ENCODE data around the gene CD55. TPM values are rescaled to one million over a fixed set of nuclear protein-coding genes. Genes with fewer than 3 reads are reported as not detected.

Gene CD55
- total and polyA plus RNA-seq, 2 experiments from 2014 or later, result 16.7 to 18.5 TPM

DNA sequence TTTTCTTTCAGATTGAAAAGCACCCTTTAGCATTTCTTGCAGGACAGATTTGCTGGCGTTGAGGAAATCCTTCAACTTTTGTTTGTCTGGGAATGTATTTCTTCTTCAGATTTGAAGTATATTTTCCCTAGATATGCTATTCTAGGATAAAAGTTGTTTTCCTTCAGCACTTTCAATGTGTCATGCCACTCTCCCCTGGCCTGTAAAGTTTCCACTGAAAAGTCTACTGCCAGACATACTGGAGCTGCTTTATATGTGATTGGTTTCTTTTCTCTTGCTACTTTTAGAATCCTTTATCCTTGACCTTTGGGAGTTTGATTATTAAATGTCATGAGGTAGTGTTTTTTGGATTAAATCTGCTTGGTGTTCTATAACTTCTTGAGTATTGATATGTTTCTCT is 44.2 kb upstream of the CD55 start:
- Histone ChIP-seq H2AFZ (no peak overlapping the region), H4K20me1 (replicated peaks; ENCODE audit: insufficient read depth) (no peaks in the 10 kb centered on the region), H3K4me2 (no peak overlapping the region), H3K27me3 (ENCODE audit: insufficient read depth) (no peaks in the 10 kb centered on the region), H3K9me2 (ENCODE audit: insufficient read depth) (no peaks in the 10 kb centered on the region; the same call in 1 of the 2 replicates), H3F3A (replicated peaks; ENCODE audit: low read depth) (no peaks in the 10 kb centered on the region), H3K36me3 (ENCODE audit: insufficient read depth) (no peaks in the 10 kb centered on the region), H3K27ac (ENCODE audit: low read depth) (no peak overlapping the region), H3K4me1 (ENCODE audit: insufficient read depth) (peaks cover 12% of the 10 kb centered on the region; the same call in 1 of the 2 replicates), H3K4me3 (no peak overlapping the region), H3K79me2 (replicated peaks; ENCODE audit: insufficient read depth) (no peaks in the 10 kb centered on the region)
- DNase-seq (ENCODE audit: low spot score), result no peak
- Mint-ChIP-seq H3K36me3 (ENCODE audit: low read depth) (no peaks in the 10 kb centered on the region; the same call in 2 of the 3 replicates), H3K4me1 (peaks cover 6% of the 10 kb centered on the region; the same call in 2 of the 3 replicates), H3K4me3 (no peak overlapping the region), H3K27me3 (ENCODE audit: insufficient read depth, low read depth, poor library complexity) (no peaks in the 10 kb centered on the region), H3K27ac (peak overlapping the region; percentile 11; the same call in 1 of the 2 replicates), H3K9me3 (peaks cover 6% of the 10 kb centered on the region; the same call in 1 of the 3 replicates)
- no peak for ATAC-seq
- no peak for TF ChIP-seq ZNF462 (CRISPR knock-in tag; IDR thresholded peaks at IDR 0.05)

DNA sequence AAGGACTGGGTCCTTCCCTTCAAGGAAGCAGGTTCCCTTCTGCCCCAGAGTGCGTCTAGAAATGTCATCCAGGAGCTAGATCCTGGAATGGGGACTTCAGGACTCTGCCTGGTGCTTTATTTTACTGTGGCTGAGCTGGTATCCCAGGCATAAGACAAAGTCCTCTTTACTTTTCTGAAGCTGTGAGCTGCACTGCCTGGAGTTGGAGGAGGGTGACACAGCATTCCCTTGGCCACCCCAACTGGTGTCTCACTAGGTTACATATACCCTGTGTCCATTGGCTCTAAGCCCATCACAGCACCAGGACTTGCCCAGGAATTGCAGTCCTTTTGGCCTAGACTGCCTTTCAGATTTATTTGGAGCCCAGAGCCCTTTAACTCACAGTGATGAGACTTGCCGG is 41.8 kb upstream of the CD55 start:
- no peak for ATAC-seq

More for the DNA sequence above, 41.8 kb upstream of the CD55 start:
- H3K4me2 ChIP-seq, result no peak overlapping the region
- 0 out of 2 replicates have a peak overlapping the region, but pooled peaks have one; percentile 25 for H2AFZ ChIP-seq
- Mint-ChIP-seq H3K27ac (no peak overlapping the region), H3K27me3 (ENCODE audit: insufficient read depth, low read depth, poor library complexity) (no peaks in the 10 kb centered on the region), H3K9me3 (no peaks in the 10 kb centered on the region), H3K4me1 (peaks cover 6% of the 10 kb centered on the region; the same call in 2 of the 3 replicates), H3K4me3 (no peak overlapping the region), H3K36me3 (ENCODE audit: low read depth) (no peaks in the 10 kb centered on the region)
- H3K4me3 ChIP-seq, result no peak overlapping the region
- no peaks in the 10 kb centered on the region for H3K36me3 ChIP-seq (ENCODE audit: insufficient read depth)
- no peaks in the 10 kb centered on the region for H4K20me1 ChIP-seq (replicated peaks; ENCODE audit: insufficient read depth)
- no peaks in the 10 kb centered on the region for H3F3A ChIP-seq (replicated peaks; ENCODE audit: low read depth)
- peaks cover 12% of the 10 kb centered on the region; the same call in 1 of the 2 replicates for H3K4me1 ChIP-seq (ENCODE audit: insufficient read depth)
- no peaks in the 10 kb centered on the region for H3K27me3 ChIP-seq (ENCODE audit: insufficient read depth)
- DNase-seq (ENCODE audit: low spot score), result no peak
- H3K27ac ChIP-seq (ENCODE audit: low read depth), result no peak overlapping the region
- H3K9me2 ChIP-seq (ENCODE audit: insufficient read depth), result peaks cover 3% of the 10 kb centered on the region; the same call in 1 of the 2 replicates
- TF ChIP-seq, protein P1, sequence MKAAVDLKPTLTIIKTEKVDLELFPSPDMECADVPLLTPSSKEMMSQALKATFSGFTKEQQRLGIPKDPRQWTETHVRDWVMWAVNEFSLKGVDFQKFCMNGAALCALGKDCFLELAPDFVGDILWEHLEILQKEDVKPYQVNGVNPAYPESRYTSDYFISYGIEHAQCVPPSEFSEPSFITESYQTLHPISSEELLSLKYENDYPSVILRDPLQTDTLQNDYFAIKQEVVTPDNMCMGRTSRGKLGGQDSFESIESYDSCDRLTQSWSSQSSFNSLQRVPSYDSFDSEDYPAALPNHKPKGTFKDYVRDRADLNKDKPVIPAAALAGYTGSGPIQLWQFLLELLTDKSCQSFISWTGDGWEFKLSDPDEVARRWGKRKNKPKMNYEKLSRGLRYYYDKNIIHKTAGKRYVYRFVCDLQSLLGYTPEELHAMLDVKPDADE (IDR thresholded peaks at IDR 0.05), result no peak
- H3K79me2 ChIP-seq (replicated peaks; ENCODE audit: insufficient read depth), result no peaks in the 10 kb centered on the region

Data from GM23338 (cell line).